Activated T-helper 1 cell treated with Interleukin-2 at 50 U/mL for 16 hours (primary cell): ENCODE data around the gene ENOX1.

Experiments
- DNase-seq: peaks from one replicate; pipeline ENCODE4 v3.0.0-alpha.2; 2020; ENCODE audit warnings: low read depth

ENOX1 gene

GRCh38 chr13:43286751-43287150, 500.0 kb downstream of the ENOX1 start:
- DNase-seq, result no peak

GRCh38 chr13:43285933-43286597, 500.7 kb downstream of the ENOX1 start:
- DNase-seq, result no peak

GRCh38 chr13:43284162-43284561, 502.6 kb downstream of the ENOX1 start:
- no peak for DNase-seq

- no peak for DNase-seq
These were observed 507.1 kb downstream of the ENOX1 start for GRCh38 chr13:43279696-43280095.

- no peak for DNase-seq
These were observed 508.6 kb downstream of the ENOX1 start for GRCh38 chr13:43278127-43278526.

- no peak for DNase-seq
These were observed 509.6 kb downstream of the ENOX1 start for GRCh38 chr13:43277142-43277541.

- DNase-seq, result no peak
These were observed 511.9 kb downstream of the ENOX1 start for GRCh38 chr13:43274881-43275280.

- DNase-seq, result no peak
These were observed 513.4 kb downstream of the ENOX1 start for GRCh38 chr13:43273362-43273761.

- DNase-seq, result no peak
These were observed 513.9 kb downstream of the ENOX1 start for GRCh38 chr13:43272851-43273250.

GRCh38 chr13:43271152-43271551, 515.6 kb downstream of the ENOX1 start:
- DNase-seq, result no peak

- no peak for DNase-seq
These were observed 516.5 kb downstream of the ENOX1 start for GRCh38 chr13:43270130-43270830.

GRCh38 chr13:43269037-43269481, 517.7 kb downstream of the ENOX1 start:
- DNase-seq, result no peak

GRCh38 chr13:43268632-43269031, 518.1 kb downstream of the ENOX1 start:
- no peak for DNase-seq

- no peak for DNase-seq
These were observed 518.9 kb downstream of the ENOX1 start for GRCh38 chr13:43267916-43268315.

GRCh38 chr13:43266936-43267615, 519.7 kb downstream of the ENOX1 start:
- no peak for DNase-seq

- no peak for DNase-seq
These were observed 521.7 kb downstream of the ENOX1 start for GRCh38 chr13:43265028-43265427.

GRCh38 chr13:43264458-43264857, 522.3 kb downstream of the ENOX1 start:
- no peak for DNase-seq

- no peak for DNase-seq
These were observed 523.7 kb downstream of the ENOX1 start for GRCh38 chr13:43263047-43263446.

GRCh38 chr13:43260999-43261398, 525.8 kb downstream of the ENOX1 start:
- no peak for DNase-seq

- no peak for DNase-seq
These were observed 528.0 kb downstream of the ENOX1 start for GRCh38 chr13:43258771-43259170.

GRCh38 chr13:43257765-43258164, 529.0 kb downstream of the ENOX1 start:
- no peak for DNase-seq

GRCh38 chr13:43251961-43252360, 534.8 kb downstream of the ENOX1 start:
- no peak for DNase-seq

- DNase-seq, result no peak
These were observed 540.4 kb downstream of the ENOX1 start for GRCh38 chr13:43246382-43246781.
